H1 (cell line): ENCODE results near the gene RING1. TPM values are rescaled to one million over a fixed set of nuclear protein-coding genes. Genes with fewer than 3 reads are reported as not detected.
"Not testable (repeated sequence)": the region's sequence is repeated elsewhere in the genome, so short reads cannot be mapped to it uniquely, and the experiment has no call there.

Experiments used
- CTCF ChIA-PET: fragments of 300-600 bp; sonication (Branson Sonifier 250); formaldehyde crosslinking; loops from one replicate; lab custom pipeline; 2021; ENCODE audit not compliant: partially characterized antibody; lab: Charles Lee
- POLR2A ChIA-PET: fragments of 300-600 bp; sonication (Branson Sonifier 250); formaldehyde crosslinking; loops from one replicate; lab custom pipeline; 2021; ENCODE audit warnings: inconsistent platforms; ENCODE audit not compliant: partially characterized antibody; lab: Charles Lee
- DNase-seq, 2 experiments: peaks; one replicate each; pipeline versions ENCODE4 v3.0.0 to v3.0.0-alpha.2; 2010 to 2022; ENCODE audit warnings: low spot score in 2 of 2, low read depth in 1 of 2, mixed read lengths in 1 of 2
- FAIRE-seq: peaks from 2 replicates; lab custom pipeline; 2011; peaks lifted over from hg19 to GRCh38; lab: Jason Lieb, UNC
- H2AFZ ChIP-seq: 2 replicates; pipeline ENCODE4 v1.8.1; 2012; ENCODE audit warnings: low read length, inconsistent platforms
- H2AK5ac ChIP-seq: 2 replicates; pipeline ENCODE4 v1.6.1; 2013; ENCODE audit warnings: low read depth, low read length
- H2BK120ac ChIP-seq: replicated peaks from 2 replicates; pipeline ENCODE3; 2013; ENCODE audit warnings: low read depth, low read length, inconsistent platforms
- H2BK12ac ChIP-seq: 2 replicates; pipeline ENCODE4 v1.6.1; 2013; ENCODE audit warnings: low read depth, low read length
- H2BK15ac ChIP-seq: 2 replicates; pipeline ENCODE4 v1.6.1; 2013; ENCODE audit warnings: low read length
- H2BK20ac ChIP-seq: 2 replicates; pipeline ENCODE4 v1.6.1; 2013; ENCODE audit warnings: low read length
- H2BK5ac ChIP-seq: 2 replicates; pipeline ENCODE4 v1.6.1; 2013; ENCODE audit warnings: low read depth, low read length
- H3K14ac ChIP-seq: 2 replicates; pipeline ENCODE4 v1.6.1; 2013; ENCODE audit warnings: inconsistent platforms; ENCODE audit not compliant: insufficient read length
- H3K18ac ChIP-seq: 2 replicates; pipeline ENCODE4 v1.6.1; 2013; ENCODE audit warnings: low read length; ENCODE audit errors: extremely low read depth
- H3K23ac ChIP-seq: 2 replicates; pipeline ENCODE4 v1.6.1; 2013; ENCODE audit warnings: inconsistent platforms; ENCODE audit not compliant: insufficient read length
- H3K23me2 ChIP-seq: 2 replicates; pipeline ENCODE4 v1.6.1; 2013; ENCODE audit warnings: low read depth, low read length
- H3K27ac ChIP-seq: 2 replicates; pipeline ENCODE4 v1.6.1; 2011; ENCODE audit warnings: low read depth, low read length, inconsistent platforms
- H3K27me3 ChIP-seq, 4 experiments: replicated peaks in 1 of 4; 1 replicate in 1 of 4; 2 replicates in 3 of 4; pipeline versions ENCODE4 v1.6.1 to v1.8.1; 2011 to 2013; ENCODE audit warnings: low read length in 3 of 4, mild to moderate bottlenecking in 3 of 4, inconsistent platforms in 2 of 4, mixed read lengths in 2 of 4, moderate library complexity in 1 of 4; ENCODE audit not compliant: control insufficient read depth in 3 of 4, insufficient read depth in 3 of 4; ENCODE audit errors: extremely low read depth in 1 of 4
- H3K36me3 ChIP-seq, 4 experiments: 2 replicates each; pipeline versions ENCODE4 v1.6.1 to v1.8.1; 2011 to 2013; ENCODE audit warnings: mild to moderate bottlenecking in 4 of 4, low read length in 3 of 4, moderate library complexity in 2 of 4, control low read depth in 1 of 4, inconsistent platforms in 1 of 4; ENCODE audit not compliant: insufficient read depth in 4 of 4, control insufficient read depth in 2 of 4
- H3K4ac ChIP-seq: replicated peaks from 2 replicates; pipeline ENCODE3; 2013; ENCODE audit warnings: low read length, low read depth, mixed read lengths, inconsistent platforms; ENCODE audit not compliant: insufficient read length
- H3K4me1 ChIP-seq, 4 experiments: replicated peaks in 1 of 4; 1 replicate in 1 of 4; 2 replicates in 3 of 4; pipeline versions ENCODE4 v1.6.1 to v1.8.1; 2011 to 2013; ENCODE audit warnings: low read length in 3 of 4, inconsistent platforms in 2 of 4, mixed read lengths in 1 of 4; ENCODE audit not compliant: insufficient read depth in 4 of 4, control insufficient read depth in 3 of 4
- H3K4me2 ChIP-seq, 2 experiments: 2 replicates each; pipeline versions ENCODE4 v1.6.1 to v1.8.1; 2011 to 2013; ENCODE audit warnings: low read depth in 2 of 2, low read length in 2 of 2, control low read depth in 1 of 2, inconsistent platforms in 1 of 2, mild to moderate bottlenecking in 1 of 2; ENCODE audit not compliant: insufficient read depth in 1 of 2
- H3K4me3 ChIP-seq, 4 experiments: fragments of 200-600, 300-600 bp in 1 of 4; sonication (generic), shearing (Covaris generic), sonication (Bioruptor Twin) in 1 of 4; 2 replicates each; pipeline versions ENCODE4 v1.5.1 to v1.8.1; 2011 to 2016; ENCODE audit warnings: low read length in 4 of 4, low read depth in 3 of 4, control low read depth in 2 of 4, inconsistent platforms in 2 of 4, mild to moderate bottlenecking in 2 of 4, mixed read lengths in 1 of 4, moderate library complexity in 1 of 4; ENCODE audit not compliant: insufficient read depth in 2 of 4; ENCODE audit errors: extremely low read depth in 1 of 4
- H3K56ac ChIP-seq: replicated peaks from 2 replicates; pipeline ENCODE3; 2013; ENCODE audit warnings: low read depth, mild to moderate bottlenecking, mixed read lengths, low read length, inconsistent platforms; ENCODE audit not compliant: insufficient read length
- H3K79me1 ChIP-seq: 2 replicates; pipeline ENCODE4 v1.6.1; 2013; ENCODE audit warnings: low read depth, low read length, control low read depth
- H3K79me2 ChIP-seq, 2 experiments: 2 replicates each; pipeline versions ENCODE4 v1.6.1 to v1.8.1; 2012 to 2013; ENCODE audit warnings: low read length in 2 of 2, mild to moderate bottlenecking in 2 of 2, inconsistent platforms in 1 of 2; ENCODE audit not compliant: insufficient read depth in 2 of 2, control insufficient read depth in 1 of 2
- H3K9ac ChIP-seq, 4 experiments: replicated peaks in 1 of 4; 1 replicate in 1 of 4; 2 replicates in 3 of 4; pipeline versions ENCODE4 v1.6.1 to v1.8.1; 2011 to 2013; ENCODE audit warnings: low read depth in 3 of 4, low read length in 3 of 4, control low read depth in 2 of 4, mild to moderate bottlenecking in 2 of 4, moderate library complexity in 2 of 4, inconsistent platforms in 1 of 4; ENCODE audit errors: extremely low read depth in 1 of 4
- H3K9me3 ChIP-seq, 2 experiments: 2 replicates each; pipeline versions ENCODE4 v1.6.1 to v1.8.1; 2012 to 2013; ENCODE audit warnings: mild to moderate bottlenecking in 2 of 2, moderate library complexity in 2 of 2, control low read depth in 1 of 2, inconsistent platforms in 1 of 2, low read depth in 1 of 2, low read length in 1 of 2, mixed read lengths in 1 of 2; ENCODE audit not compliant: insufficient read depth in 2 of 2
- H4K20me1 ChIP-seq, 2 experiments: replicated peaks in 1 of 2; 2 replicates each; pipeline versions ENCODE3 to v1.8.1; 2011 to 2013; ENCODE audit warnings: inconsistent platforms in 2 of 2, low read length in 2 of 2, mild to moderate bottlenecking in 1 of 2; ENCODE audit not compliant: insufficient read depth in 2 of 2, control insufficient read depth in 1 of 2
- H4K5ac ChIP-seq: 2 replicates; pipeline ENCODE4 v1.6.1; 2013; ENCODE audit warnings: low read length, low read depth, mixed read lengths, inconsistent platforms; ENCODE audit not compliant: insufficient read length
- H4K8ac ChIP-seq: 2 replicates; pipeline ENCODE4 v1.8.0; 2013; ENCODE audit warnings: mild to moderate bottlenecking, moderate library complexity, low read length, inconsistent platforms; ENCODE audit not compliant: insufficient read depth; ENCODE audit errors: extremely low read depth
- H4K91ac ChIP-seq: replicated peaks from 2 replicates; pipeline ENCODE3; 2013; ENCODE audit warnings: low read length, mixed read lengths, inconsistent platforms; ENCODE audit not compliant: insufficient read length
- WGBS, 2 experiments: shearing (Covaris generic) in 1 of 2; methylation state at CpG; one replicate each; pipeline versions ENCODE4 v1.1.6 to v1.1.7; 2013 to 2015; ENCODE audit warnings: low lambda C conversion rate in 2 of 2, mixed read lengths in 2 of 2, inconsistent platforms in 1 of 2, low coverage in 1 of 2, missing lambda C conversion rate in 1 of 2; ENCODE audit not compliant: insufficient replicate concordance in 2 of 2, insufficient coverage in 1 of 2, insufficient read length in 1 of 2; ENCODE audit errors: extremely low coverage in 1 of 2, missing lambda C conversion rate in 1 of 2; 5-methylcytosine and 5-hydroxymethylcytosine counted together
- polyA plus RNA-seq, 7 experiments: library from polyadenylated mRNA; depleted of rRNA in 3 of 7; stranded (reverse) in 5 of 7; unstranded in 2 of 7; fragments of >200 nt in 5 of 7; fragments of 200-250 nt in 2 of 7; gene quantifications; 1 replicate in 5 of 7; 2 replicates in 1 of 7; 4 replicates in 1 of 7; pipeline versions ENCODE4 v1.2.1 to v1.2.3, GENCODE V29; 2011 to 2013; ENCODE audit warnings: missing spikeins in 2 of 7, mixed read lengths in 2 of 7
- total RNA-seq: library from RNA; stranded (reverse); fragmentation: NEBNext Ultra II Directional; extraction: Animal tissue kit (Norgen Biotek cat#: 25700); gene quantifications from 2 replicates; pipeline ENCODE4 v1.2.1, GENCODE V29; 2021

The RING1 gene
- total and polyA plus RNA-seq, 2 of the 8 experiments (the other 6 are each of a cell fraction or from before 2014, with no cell fraction given) = 16.4 to 26.0 TPM

- not testable (repeated sequence) for H3K14ac ChIP-seq, H3K4ac ChIP-seq, H2BK15ac ChIP-seq, H2AK5ac ChIP-seq, H2BK5ac ChIP-seq, H2BK12ac ChIP-seq, H3K79me2 ChIP-seq, H3K79me1 ChIP-seq, H2AFZ ChIP-seq, FAIRE-seq, H4K91ac ChIP-seq, H2BK20ac ChIP-seq, H3K56ac ChIP-seq, H4K8ac ChIP-seq, DNase-seq, H3K27me3 ChIP-seq, H3K27ac ChIP-seq, H2BK120ac ChIP-seq, H3K9ac ChIP-seq, H3K36me3 ChIP-seq, H3K23me2 ChIP-seq, H4K20me1 ChIP-seq, H3K23ac ChIP-seq, H3K9me3 ChIP-seq, H3K18ac ChIP-seq, H4K5ac ChIP-seq
- peaks cover 0 to 11% (median 2%) of the 10 kb centered on the region in 4 experiments; a peak in 2 of 7 replicates for H3K4me1 ChIP-seq
- POLR2A ChIA-PET = interaction anchor here (3.2 kb wide), 1 partner anchor 45 kb away, joined by 10 read pairs; the partner anchor contains the start of genes RPS18 and VPS52
- 17% methylated on average over 11 of the region's 14 CpGs; no CpG with 5 or more reads in 1 of the 2 experiments for WGBS, 2 experiments
- peak overlapping the region; percentile 1 to 55; a peak in 3 of 4 replicates for H3K4me2 ChIP-seq
- CTCF ChIA-PET = interaction anchor here (0.6 to 1.8 kb wide), 8 partner anchors 9 to 236 kb away, joined by 3 to 7 read pairs (median 4); no protein-coding TSS in a partner anchor
- peak overlapping the region in 1 of 4 experiments; percentile 38; a peak in 3 of 8 replicates for H3K4me3 ChIP-seq
These were observed 18.3 kb downstream of the RING1 start for GRCh38 chr6:33226503-33227120.
